GM19023 (cell line): ENCODE data around the gene XRRA1.
"Not testable (repeated sequence)": the region's sequence is repeated elsewhere in the genome, so short reads cannot be mapped to it uniquely, and the experiment has no call there.

Source experiments
- ATAC-seq: cut with Tn5 transposase; IDR thresholded peaks from one replicate; pipeline ENCODE4 v1.9.1; 2021; ENCODE audit warnings: mild to moderate bottlenecking, moderate library complexity; ENCODE audit not compliant: unreplicated experiment

XRRA1 gene, protein sequence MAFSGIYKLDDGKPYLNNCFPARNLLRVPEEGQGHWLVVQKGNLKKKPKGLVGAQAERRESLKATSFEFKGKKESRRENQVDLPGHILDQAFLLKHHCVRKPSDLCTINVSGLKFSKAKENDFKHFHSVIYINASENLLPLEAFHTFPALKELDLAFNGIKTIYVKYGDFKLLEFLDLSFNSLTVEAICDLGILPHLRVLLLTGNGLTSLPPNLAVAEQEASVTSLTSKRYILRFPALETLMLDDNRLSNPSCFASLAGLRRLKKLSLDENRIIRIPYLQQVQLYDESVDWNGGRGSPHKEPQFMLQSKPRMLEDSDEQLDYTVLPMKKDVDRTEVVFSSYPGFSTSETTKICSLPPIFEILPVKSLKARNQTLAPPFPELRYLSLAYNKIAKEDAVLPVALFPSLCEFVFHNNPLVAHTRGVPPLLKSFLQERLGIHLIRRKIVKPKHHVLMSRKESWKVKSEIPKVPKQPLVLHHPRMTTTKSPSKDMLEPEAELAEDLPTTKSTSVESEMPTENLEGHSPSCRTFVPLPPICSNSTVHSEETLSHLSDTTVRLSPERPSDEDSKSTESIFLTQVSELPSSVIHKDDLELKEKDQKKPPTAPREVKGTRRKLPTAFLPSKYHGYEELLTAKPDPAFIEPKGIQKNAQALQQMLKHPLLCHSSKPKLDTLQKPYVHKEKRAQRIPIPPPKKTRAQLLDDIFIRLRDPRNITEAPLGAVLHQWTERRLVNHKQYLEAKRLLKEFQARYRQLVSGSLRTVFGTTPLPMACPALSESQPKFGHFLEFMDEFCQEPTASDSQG

DNA sequence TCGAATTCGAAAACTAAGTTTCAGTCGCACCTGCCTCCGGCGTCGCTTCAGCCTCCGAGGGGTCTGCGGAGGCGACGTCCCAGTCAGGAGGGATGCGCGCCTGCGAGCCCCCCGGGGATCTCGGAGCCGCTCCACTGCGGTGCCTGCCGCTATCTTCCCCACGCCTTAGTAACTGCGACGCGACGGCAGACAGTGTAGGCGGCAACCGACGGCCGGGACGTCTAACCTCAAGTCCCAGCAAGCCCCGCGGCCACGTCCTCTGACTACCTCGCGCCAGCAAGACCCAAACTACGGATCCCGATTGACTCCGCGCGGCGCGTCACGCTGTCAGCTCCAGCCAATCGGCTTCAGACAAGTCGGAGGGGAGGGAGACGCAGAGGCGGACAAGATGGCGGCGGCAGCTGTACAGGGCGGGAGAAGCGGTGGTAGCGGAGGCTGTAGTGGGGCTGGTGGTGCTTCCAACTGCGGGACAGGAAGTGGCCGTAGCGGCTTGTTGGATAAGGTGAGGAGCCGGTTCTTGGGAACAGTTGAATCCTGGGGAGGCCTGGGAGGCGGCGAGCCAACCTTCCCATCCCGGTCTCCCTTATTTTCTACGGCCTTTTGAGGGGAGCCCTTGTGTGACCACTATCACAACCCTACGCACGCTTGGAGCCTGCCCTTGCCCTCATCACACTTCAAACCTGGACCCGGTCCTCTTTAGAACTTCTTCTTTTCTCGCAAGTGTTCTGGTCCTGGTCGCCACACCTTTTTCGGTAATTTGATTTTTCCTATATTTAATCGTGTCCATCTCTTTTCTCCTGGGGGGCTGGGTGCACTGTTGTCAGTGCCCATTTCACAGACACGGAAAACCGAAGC lies at the start of gene XRRA1, which contains the start of gene SPCS2:
TSS of gene XRRA1 (minus strand) at position 194 of the 855 bp plus-strand sequence. CDS start 8,213 bp downstream, outside the sequence.
TSS of gene SPCS2 (plus strand) at position 369 of the 855 bp plus-strand sequence. CDS start at position 389, 20 bp downstream.
- ATAC-seq = peak; percentile 94

DNA sequence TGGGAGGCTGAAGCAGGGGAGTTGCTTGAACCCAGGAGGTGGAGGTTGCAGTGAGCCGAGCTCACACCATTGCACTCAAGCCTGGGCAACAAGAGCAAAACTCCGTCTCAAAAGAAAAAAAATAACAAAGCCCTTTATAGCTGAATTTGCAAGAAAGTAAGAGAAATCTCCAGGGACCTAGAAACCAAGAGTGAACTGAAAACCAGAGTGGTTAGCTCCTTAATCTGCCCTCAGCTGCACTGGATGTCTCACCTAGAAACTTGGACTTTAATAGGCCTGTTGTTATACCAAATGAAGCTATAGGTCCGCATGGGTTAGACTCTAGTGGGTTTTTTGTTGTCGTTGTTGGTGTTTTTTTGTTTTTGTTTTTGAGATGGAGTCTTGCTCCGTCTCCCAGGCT lies 44.0 kb upstream of the XRRA1 start:
- ATAC-seq = no peak

DNA sequence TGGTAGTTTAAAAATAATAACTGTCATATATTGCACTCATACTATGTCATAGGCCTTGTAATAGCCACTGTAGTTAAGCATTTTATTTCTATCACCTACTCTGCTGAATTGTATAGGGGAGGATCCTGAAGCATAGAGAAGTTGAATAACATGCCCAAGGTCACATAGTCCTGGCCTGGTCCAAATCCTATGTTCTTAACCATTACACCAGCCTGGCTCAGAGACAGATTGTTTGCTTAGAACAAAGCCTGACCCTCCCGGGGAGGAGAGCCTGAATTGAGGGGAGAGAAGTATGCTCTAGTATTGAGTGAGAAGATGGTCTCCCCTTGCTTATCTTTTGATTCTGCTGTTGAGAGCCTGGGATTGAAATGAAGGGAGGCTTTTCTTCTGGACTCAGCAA lies 42.0 kb upstream of the XRRA1 start:
- ATAC-seq = no peak

DNA sequence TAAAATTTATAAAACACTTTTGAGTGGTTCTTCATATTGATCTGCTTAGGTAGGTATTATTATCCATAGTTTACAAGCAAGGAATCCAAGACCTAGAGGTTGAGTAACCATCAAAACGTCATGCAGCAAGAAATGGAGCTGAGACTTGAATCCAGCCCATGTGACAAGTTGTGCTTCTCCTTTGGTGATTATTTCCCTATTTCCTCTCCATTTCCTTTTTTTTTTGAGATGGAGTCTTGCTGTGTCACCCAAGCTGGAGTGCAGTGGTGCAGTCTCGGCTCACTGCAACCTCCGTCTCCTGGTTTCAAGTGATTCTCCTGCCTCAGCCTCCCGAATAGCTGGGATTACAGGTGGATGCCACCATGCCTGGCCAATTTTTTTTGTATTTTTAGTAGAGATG lies 41.3 kb upstream of the XRRA1 start:
- not testable (repeated sequence) for ATAC-seq

DNA sequence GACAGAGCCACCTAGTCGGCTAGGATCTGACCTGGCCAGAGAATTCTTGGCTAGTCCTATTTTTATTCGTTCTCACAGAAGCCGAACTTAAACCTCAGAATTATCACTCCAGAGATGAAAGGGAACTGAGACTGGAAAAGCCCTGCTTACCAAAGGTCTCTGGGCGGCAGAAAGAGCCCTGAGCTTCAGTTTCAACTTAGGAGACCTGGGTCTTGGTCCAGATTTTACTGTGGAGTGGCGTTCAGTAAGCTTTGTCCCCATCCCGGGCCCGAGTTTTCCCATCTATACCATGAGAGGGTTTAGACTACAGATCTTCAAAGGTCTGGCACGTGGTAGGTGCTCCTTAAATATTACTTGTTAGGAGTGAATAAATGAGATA lies 40.4 kb upstream of the XRRA1 start:
- ATAC-seq = peak; percentile 6

DNA sequence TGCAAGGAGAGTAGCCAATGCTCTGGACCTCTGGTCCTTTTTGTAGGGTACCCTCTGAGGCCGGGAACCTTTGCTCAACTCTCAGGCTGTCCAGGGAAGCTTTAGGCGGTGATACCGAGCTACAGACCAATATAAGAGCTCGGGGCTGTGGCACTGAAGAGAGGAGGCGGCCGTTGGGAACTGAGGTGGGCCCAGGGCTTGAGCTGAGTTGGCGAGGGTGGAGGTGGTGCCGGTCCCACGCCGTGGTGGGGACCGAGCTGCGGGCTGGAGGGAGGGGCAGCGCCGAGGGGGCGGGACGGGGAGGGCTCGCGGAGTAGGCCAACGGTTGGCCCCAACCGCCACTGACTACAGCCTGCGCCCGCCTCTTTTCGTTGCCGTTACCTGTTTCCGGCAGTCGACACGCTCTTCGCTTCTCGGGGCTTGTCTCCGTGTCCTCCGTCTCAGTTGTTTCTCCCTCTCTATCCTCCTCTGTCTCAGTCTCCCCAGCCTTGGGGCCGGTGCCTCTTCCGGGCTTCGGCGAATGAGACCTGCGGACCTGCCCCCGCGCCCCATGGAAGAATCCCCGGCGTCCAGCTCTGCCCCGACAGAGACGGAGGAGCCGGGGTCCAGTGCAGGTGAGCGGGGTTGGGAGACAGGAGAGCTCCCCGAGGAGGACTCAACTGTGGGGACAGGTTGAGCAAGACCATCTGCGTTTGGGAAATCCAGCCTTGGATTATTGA lies 39.8 kb upstream of the XRRA1 start, which contains the start of gene NEU3:
TSS of gene NEU3 (plus strand) at position 393 of the 719 bp plus-strand sequence. CDS start at position 521, 128 bp downstream.
- peak; percentile 84 for ATAC-seq

DNA sequence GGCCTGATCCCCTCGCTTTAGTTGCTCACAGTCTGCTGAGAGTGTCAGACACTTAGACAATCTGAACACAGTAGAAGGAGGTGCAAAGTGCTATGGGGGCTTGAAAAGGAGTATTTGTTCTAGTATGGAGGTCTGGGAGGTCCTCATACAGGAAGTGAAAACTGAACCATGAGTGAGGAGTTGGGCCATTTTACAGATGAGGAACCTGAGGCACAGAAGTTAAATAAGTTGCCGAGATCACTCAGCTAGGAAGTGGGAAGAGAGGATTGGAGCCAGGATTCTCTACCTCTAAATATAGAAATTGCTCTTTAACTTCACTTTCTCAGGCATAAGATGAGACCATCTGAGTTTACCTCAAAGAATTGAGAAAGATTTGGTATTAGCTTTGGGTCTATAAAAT lies 35.8 kb upstream of the XRRA1 start:
- ATAC-seq = no peak

DNA sequence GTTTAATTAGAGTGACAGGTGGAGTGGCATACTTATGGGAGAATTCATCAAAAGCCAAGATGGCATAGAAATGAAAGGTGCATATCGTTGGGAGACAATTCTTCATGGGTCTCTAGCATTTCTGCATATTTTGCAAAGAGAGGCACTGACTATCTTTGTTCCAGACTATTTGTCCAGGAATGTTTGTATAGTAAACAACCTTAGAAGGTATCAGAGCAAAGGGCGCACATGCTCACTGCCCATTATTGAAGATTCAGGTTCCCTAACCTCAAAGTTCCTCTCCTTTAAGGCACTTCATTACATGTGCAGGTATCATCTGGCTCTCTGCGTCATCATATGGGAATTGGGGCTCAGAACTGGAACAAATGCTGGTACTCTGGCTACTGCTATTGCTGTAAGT lies 35.2 kb upstream of the XRRA1 start:
- ATAC-seq = no peak

DNA sequence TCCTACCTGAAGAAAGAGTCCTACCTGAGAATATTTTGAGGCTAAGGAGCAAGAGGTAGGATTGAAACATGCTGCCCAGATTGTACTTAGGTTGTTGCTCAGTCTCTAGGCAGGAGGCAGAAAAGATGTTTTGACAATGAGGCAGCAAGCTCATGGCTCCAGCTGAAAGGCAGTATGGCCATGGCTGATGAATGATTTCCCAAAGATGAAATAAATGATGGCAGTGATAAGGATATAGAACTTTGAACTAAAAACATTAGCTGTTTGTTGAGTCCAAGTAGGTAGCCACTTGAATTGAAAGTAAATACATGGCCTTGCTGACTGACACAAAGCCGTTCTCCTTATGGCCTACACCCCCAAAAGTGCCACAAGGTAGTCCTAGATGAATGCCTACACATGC lies 33.0 kb upstream of the XRRA1 start:
- ATAC-seq = no peak

DNA sequence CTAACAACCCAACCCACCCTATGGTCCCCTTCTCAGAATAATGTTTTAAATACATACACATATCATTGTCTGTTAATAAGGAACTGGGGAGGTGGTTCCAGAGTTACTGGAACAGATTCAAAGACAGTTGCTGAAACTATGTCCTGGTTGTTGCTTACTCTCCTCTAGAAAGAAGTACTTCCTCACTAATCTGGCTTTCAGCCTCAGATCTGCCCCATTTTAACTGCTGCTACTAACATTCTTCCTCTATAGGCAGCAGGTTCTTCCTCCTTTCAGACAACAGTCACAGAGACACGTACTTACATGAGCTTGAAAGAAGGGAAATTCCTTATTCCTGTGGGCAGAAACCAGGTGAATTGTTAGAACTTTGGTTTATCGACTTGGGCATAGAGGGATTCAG lies 31.7 kb upstream of the XRRA1 start:
- ATAC-seq = no peak

DNA sequence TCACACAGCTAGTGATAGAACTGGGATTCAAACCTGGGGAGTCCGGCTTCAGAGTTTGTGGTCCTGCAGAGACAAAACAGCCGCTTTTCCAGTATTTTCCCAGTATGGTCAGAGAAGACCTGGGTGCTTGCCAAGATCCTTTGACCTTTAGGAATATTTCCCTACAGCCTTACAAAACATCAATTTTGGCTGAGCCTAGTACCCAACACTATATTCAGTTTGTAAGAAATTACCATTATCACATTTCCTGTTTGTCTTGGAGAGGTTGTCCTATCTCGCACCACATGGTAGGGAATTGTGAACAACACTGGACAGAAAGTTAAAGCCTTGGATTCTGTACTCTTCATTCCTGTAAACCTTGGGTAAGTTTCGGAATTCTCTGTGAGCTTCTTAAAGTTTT lies 29.1 kb upstream of the XRRA1 start:
- no peak for ATAC-seq

DNA sequence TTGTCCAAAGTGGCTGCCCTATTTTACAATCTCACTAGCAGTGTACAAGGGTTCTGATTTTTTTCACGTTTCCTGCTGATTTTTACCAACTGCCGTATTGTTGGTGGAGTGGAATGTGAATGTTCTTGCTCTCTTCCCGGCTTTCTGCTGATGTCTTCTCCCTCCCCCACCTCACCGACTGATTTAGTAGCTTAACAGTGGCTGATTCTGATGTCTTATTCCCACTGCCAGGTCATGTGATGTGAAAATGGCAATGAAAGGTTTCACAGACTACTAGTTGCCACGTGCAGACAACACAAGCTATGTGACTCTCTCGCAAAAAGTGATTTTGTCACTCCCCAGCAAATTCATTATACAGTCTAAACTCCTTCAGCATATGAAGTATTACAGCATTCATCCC lies 22.5 kb upstream of the XRRA1 start:
- no peak for ATAC-seq

DNA sequence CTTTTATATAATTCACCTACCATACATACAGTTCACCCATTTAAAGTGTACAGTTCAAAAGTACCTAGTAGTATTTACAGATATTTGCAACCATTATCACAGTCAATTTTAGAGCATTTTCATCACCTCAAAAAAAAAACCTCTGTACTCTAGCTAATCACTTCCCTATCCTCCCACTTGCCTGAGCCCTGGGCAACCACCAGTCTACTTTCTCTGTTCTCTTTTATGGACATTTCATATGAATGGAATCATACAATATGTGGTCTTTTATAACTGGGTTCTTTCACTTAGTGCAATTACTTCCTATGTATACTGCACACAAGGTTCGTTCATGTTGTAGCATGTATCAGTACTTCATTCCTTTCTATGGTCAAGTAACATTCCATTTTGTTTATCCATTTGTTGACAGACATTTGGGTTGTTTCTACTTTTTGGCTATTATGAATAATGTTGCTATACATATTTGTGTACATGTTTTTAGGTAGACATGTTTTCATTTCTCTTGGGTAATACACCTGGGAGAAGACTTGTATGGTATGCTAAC lies 22.0 kb upstream of the XRRA1 start:
- no peak for ATAC-seq

DNA sequence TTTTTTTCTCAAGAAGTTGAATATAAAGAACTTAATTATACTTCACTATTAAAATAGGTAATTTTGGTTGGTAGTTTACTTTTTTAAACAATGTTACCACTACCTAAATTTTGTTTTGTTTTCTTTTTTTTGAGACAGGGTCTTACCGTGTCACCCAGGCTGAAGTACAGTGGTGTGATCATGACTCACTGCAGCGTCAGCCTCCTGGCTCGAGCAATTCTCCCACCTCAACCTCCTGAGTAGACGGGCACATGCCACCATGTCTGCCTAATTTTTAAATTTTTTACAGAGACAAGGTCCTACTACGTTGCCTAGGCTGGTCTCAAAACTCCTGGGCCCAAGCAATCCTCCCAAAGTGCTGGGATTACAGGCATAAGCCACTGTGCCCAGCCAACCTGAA lies 17.8 kb upstream of the XRRA1 start:
- ATAC-seq = no peak

DNA sequence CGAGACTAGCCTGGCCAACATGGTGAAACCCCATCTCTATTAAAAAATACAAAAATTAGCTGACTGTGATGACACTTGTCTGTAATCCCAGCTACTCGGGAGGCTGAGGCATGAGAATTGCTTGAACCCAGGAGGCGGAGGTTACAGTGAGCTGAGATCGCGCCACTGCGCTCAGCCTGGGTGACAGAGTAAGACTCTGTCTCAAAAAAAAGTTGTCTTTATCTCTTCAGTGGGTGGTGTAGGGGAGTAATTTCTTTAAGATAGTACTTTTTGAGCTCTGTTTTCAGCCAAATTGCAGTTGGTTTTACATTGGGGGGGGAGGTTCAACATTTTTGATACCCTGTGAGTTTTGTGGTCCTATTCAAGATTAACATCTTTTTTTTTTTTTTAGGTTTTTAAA lies 11.2 kb upstream of the XRRA1 start:
- not testable (repeated sequence) for ATAC-seq

DNA sequence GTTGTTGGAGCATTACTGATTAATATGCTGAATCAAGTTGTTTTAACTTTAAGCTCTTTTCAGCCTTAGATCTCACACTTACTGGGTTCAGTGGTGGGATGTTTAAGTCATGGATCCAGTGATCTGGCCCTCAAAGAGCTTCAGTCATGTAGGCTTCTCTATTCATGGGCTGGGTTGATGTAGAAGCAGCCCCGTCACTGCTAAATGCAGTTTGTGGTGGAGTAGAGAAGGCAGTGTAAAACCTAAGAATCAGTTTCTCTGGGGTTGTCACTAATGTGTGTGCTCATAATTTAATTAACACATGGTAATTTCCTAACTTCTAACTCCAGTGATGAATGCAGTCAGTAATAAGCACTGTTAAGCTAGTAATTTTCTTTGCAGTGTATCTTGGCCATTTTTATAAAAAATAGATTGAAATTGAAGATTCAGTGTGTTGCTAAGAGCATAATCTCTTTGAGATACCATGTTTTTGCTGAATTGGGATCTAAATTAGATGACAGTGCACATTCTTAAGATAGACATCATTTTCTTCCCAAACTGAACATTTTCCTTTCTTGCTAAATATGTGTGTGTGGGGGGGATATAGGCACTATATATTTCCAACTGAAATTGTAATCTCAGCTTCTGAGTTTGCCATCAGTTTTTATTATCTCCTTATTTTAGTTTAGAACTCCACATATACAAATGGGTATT lies 9.2 kb upstream of the XRRA1 start:
- ATAC-seq = no peak

DNA sequence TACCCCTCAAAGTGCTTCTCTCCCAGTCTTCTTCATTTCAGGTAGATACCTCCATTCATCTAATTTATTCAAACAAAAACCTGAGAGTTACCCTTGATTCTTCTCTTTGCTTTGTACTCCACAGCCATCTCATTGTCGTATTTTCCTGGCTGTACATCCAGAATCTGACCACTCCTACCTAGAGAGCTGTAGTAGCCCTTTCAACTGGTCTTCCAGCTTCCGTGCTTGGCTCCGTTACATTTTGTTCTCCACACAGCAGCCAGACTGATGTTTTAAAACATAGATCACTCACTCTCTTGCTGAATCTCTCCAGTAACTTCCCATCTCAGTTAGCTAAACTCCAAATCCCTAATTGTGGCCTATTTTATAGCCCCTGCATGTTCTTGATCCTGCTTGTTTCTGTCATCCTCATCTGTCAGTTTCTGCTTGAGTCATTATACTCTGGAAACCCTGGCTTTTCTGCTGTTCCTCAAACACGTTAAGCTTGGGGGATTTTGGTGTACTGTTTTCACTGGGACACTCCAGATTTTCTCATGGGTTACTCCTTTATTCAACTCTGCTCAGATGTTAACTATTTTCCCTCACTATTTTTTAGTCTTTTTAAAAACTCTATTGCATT lies 7.6 kb upstream of the XRRA1 start:
- no peak for ATAC-seq

DNA sequence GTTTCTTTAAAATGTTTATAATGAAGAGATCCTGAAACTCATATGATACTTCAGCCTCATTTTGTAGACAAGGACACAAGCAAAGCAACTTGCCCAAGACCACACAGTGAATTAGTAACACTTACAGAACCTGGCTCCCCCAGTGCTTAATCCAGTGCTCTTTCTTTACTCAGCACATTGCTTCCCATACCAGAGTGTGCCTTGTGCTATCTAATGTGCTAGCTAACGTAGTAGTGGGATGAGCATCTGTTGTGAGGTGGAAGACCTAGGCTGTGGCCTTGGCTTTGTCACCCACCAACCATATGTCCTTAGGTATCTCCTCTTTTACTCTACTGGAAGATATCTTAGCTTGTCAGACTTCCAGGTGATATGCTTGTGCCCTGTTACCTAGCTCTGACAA lies 5.3 kb upstream of the XRRA1 start:
- ATAC-seq = no peak

DNA sequence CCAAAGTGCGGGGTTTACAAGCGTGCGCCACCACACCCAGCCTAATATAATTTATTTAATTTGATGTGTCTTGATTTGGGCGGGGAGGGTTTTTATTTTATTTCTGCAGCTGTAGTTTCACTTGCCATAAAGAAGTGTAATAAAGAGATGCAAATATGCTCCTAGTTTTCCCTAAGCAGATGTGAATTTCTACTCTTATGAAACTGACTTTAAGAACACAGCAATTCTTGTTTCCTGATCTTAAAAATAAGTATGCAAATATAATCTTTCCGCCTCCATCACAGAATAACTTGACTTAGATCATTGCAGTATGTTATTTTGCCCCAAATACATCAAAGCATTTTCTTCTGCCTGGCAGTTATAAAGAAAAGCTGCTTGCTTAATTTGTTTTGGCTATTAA lies 4.6 kb upstream of the XRRA1 start:
- no peak for ATAC-seq
